OCI-LY3 (cell line): ENCODE results near the gene TRANK1.
"Not testable (repeated sequence)": the region's sequence is repeated elsewhere in the genome, so short reads cannot be mapped to it uniquely, and the experiment has no call there.

ENCODE experiments used
- EZH2phosphoT487 ChIP-seq: fragments of 200-600 bp; shearing (Covaris generic); IDR thresholded peaks from 2 replicates; pipeline ENCODE4 v1.6.1; 2018; ENCODE audit warnings: antibody characterized with exemption, mixed run types, low read depth
- TF ChIP-seq, protein P1 (sequence below): fragments of 200-600, 300-600 bp; sonication (generic); IDR thresholded peaks from 2 replicates; pipeline ENCODE4 v1.5.1; 2014; ENCODE audit warnings: antibody characterized with exemption, low read length, low read depth

DNA sequence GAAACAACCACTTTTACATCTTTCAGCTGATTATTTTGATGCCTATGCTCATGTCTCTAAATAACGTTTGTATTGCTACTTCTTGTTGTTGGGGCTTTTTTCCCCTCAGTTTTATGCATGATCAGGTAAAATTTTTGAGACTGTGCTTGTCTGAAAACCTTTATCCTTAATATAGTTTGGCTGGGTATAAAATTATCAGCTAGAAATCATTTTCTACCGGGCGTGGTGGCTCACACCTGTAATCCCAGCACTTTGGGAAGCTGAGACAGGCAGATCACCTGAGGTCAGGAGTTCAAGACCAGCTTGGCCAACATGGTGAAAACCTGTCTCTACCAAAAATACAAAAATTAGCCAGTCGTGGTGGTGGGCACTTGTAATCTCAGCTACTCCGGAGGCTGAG lies 3.0 kb upstream of the TRANK1 start:
- TF ChIP-seq, protein P1, sequence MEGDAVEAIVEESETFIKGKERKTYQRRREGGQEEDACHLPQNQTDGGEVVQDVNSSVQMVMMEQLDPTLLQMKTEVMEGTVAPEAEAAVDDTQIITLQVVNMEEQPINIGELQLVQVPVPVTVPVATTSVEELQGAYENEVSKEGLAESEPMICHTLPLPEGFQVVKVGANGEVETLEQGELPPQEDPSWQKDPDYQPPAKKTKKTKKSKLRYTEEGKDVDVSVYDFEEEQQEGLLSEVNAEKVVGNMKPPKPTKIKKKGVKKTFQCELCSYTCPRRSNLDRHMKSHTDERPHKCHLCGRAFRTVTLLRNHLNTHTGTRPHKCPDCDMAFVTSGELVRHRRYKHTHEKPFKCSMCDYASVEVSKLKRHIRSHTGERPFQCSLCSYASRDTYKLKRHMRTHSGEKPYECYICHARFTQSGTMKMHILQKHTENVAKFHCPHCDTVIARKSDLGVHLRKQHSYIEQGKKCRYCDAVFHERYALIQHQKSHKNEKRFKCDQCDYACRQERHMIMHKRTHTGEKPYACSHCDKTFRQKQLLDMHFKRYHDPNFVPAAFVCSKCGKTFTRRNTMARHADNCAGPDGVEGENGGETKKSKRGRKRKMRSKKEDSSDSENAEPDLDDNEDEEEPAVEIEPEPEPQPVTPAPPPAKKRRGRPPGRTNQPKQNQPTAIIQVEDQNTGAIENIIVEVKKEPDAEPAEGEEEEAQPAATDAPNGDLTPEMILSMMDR, result not testable (repeated sequence)
- TF ChIP-seq EZH2phosphoT487, result not testable (repeated sequence)
